ENCODE data around the gene KLHL4.
"Not testable (repeated sequence)": the region's sequence is repeated elsewhere in the genome, so short reads cannot be mapped to it uniquely, and the experiment has no call there.

The KLHL4 gene

DNA sequence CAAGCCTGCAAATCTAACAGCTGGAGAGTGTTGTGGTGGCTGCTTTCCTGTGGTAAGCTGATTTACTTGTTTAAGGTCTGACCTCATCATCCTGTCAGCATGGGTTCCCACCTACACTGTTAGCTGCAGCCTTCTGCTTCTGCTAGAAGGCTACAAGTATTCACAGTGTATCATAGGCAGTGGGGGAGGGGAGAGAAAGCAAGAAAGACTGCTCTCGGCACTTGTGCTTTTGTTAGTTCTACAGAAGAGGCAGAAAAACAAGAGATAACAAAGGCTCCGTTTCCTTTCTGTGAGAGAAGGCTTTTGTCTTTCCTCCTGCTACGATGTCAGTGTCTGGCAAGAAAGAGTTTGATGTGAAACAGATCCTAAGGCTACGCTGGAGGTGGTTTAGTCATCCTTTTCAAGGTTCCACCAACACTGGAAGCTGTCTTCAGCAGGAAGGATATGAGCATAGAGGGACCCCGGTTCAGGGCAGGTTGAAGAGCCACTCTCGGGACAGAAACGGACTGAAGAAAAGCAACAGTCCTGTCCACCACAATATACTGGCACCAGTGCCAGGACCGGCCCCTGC, at the start of gene KLHL4:
Gene KLHL4 (plus strand): TSS at position 232 of the 571 bp plus-strand sequence. CDS start 92 bp downstream, at position 324.
- DNase-seq (ENCODE audit: extremely low read depth, low read depth), result no peak

GRCh38 chrX:87468941-87469340, 48.7 kb upstream of the KLHL4 start:
- no peak for DNase-seq (ENCODE audit: extremely low read depth, low read depth)
- TF ChIP-seq, protein P1, sequence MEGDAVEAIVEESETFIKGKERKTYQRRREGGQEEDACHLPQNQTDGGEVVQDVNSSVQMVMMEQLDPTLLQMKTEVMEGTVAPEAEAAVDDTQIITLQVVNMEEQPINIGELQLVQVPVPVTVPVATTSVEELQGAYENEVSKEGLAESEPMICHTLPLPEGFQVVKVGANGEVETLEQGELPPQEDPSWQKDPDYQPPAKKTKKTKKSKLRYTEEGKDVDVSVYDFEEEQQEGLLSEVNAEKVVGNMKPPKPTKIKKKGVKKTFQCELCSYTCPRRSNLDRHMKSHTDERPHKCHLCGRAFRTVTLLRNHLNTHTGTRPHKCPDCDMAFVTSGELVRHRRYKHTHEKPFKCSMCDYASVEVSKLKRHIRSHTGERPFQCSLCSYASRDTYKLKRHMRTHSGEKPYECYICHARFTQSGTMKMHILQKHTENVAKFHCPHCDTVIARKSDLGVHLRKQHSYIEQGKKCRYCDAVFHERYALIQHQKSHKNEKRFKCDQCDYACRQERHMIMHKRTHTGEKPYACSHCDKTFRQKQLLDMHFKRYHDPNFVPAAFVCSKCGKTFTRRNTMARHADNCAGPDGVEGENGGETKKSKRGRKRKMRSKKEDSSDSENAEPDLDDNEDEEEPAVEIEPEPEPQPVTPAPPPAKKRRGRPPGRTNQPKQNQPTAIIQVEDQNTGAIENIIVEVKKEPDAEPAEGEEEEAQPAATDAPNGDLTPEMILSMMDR (IDR thresholded peaks at IDR 0.05; ENCODE audit: low read depth, low read length), result no peak

More for the DNA sequence above, at the start of gene KLHL4:
- TF ChIP-seq, protein P1 (IDR thresholded peaks at IDR 0.05; ENCODE audit: low read depth, low read length), result no peak

- no peak for DNase-seq (ENCODE audit: extremely low read depth, low read depth)
- TF ChIP-seq, protein P1 (IDR thresholded peaks at IDR 0.05; ENCODE audit: low read depth, low read length), result no peak
These were observed 41.8 kb upstream of the KLHL4 start for GRCh38 chrX:87475793-87476192.

DNA sequence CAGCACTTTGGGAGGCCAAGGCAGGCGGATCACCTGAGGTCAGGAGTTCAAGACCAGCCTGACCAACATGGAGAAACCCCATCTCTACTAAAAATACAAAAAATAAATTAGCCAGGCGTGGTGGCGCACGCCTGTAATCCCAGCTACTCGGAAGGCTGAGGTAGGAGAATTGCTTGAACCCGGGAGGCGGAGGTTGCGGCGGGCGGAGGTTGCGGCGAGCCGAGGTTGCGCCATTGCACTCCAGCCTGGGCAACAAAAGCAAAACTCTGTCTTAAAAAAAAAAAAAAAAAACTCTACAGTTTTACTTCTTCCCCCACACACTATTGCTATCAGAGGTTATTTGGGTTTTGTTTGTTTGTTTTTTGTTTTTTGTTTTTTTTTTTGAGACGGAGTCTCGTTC, 38.9 kb upstream of the KLHL4 start:
- not testable (repeated sequence) for DNase-seq (ENCODE audit: extremely low read depth, low read depth)

DNA sequence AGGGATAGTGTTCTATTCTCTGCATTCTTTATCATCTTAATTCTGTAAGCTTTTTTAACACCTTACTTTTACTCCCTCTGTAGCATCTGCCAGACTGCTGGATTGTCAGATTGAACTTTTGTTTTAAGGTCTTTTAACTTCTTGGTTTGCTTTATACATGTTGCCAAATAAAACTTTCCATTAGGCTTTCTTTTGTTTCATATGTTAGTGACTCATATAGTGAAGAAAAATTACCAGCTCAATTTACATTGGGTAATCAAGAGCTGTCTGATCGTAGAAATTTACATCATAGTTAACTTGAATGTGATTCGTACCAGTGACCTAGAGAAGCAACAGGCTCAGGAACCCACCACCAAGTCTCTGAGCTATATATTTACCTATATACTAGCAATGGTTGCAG, 28.5 kb upstream of the KLHL4 start:
- no peak for DNase-seq (ENCODE audit: extremely low read depth, low read depth)
- TF ChIP-seq, protein P1 (IDR thresholded peaks at IDR 0.05; ENCODE audit: low read depth, low read length), result no peak

DNA sequence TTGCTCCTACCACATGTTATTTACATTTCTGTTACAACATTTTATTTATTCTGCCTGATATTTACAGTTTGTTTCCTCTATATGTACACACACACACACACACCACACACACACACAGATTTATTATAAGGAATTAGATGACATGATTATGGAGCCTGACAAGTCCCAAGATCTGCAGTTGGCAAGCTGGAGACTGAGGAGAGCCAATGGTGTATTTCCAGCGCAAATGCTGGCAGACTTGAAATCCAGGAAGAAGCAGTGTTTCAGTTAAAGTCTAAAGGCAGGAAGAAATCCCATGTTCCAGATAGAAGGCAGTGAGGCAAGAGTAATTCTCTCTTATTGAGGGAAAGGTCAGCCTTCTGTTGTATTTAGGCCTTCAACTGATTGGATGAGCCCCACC, 1.8 kb upstream of the KLHL4 start:
- TF ChIP-seq, protein P1 (IDR thresholded peaks at IDR 0.05; ENCODE audit: low read depth, low read length), result no peak
- no peak for DNase-seq (ENCODE audit: extremely low read depth, low read depth)

- TF ChIP-seq, protein P1 (IDR thresholded peaks at IDR 0.05; ENCODE audit: low read depth, low read length), result no peak
- no peak for DNase-seq (ENCODE audit: extremely low read depth, low read depth)
These were observed 883 bp upstream of the KLHL4 start for GRCh38 chrX:87516717-87517121.

GRCh38 chrX:87518504-87518903, 902 bp downstream of the KLHL4 start:
- DNase-seq (ENCODE audit: extremely low read depth, low read depth), result no peak
- TF ChIP-seq, protein P1 (IDR thresholded peaks at IDR 0.05; ENCODE audit: low read depth, low read length), result no peak
